Measurements from ENCODE around the gene FLNB. TPM values are rescaled to one million over a fixed set of nuclear protein-coding genes. Genes with fewer than 3 reads are reported as not detected.

The FLNB gene
- total and polyA plus RNA-seq, 10 of the 15 experiments (the other 5 are each of a cell fraction or from before 2014, with no cell fraction given): 13.6 to 51.8 (median 26.4) TPM

- CTCF ChIA-PET: no interaction called here
Observed at GRCh38 chr3:57972531-57973111, 35.6 kb upstream of the FLNB start.

GRCh38 chr3:57973715-57974477, 34.3 kb upstream of the FLNB start:
- ChIA-PET RAD21 (ENCODE audit: unreplicated experiment) (interaction anchor here (1.1 kb wide), 1 partner anchor 10 kb away, joined by 3 read pairs; no protein-coding TSS in a partner anchor), CTCF (interaction anchor here (0.6 to 1.6 kb wide), 2 partner anchors 11 to 12 kb away, joined by 3 to 7 read pairs; no protein-coding TSS in a partner anchor), SMC1A (ENCODE audit: uncharacterized antibody, unreplicated experiment) (interaction anchor here (0.5 to 2.7 kb wide), 3 partner anchors 9 to 149 kb away, joined by 4 to 12 read pairs (median 4); no protein-coding TSS in a partner anchor), POLR2A (no interaction called here)
- WGBS (ENCODE audit: insufficient coverage, insufficient replicate concordance, low lambda C conversion rate, missing lambda C conversion rate): 63% methylated on average over 13 of the region's 13 CpGs
- Histone ChIP-seq H3K4me3 (no peak overlapping the region), H3K9me3 (replicated peaks; ENCODE audit: control insufficient read depth, insufficient read depth, low read length) (no peaks in the 10 kb centered on the region), H3K36me3 (ENCODE audit: control insufficient read depth in 2 of 2, insufficient read depth in 2 of 2, low read length in 1 of 2) (no peaks in the 10 kb centered on the region), H3K27me3 (replicated peaks in 1 of 2; ENCODE audit: control insufficient read depth in 2 of 2, insufficient read depth in 2 of 2, low read length in 1 of 2) (no peaks in the 10 kb centered on the region), H4K20me1 (ENCODE audit: control insufficient read depth, insufficient read depth) (no peaks in the 10 kb centered on the region), H3K27ac (ENCODE audit: control insufficient read depth, insufficient read depth) (no peak overlapping the region), H3K4me2 (ENCODE audit: control insufficient read depth, insufficient read depth) (no peak overlapping the region), H3K9ac (ENCODE audit: control insufficient read depth, insufficient read depth, low read length) (no peak overlapping the region), H3K79me2 (ENCODE audit: control insufficient read depth, insufficient read depth, low read length) (no peaks in the 10 kb centered on the region), H2AFZ (ENCODE audit: control insufficient read depth, low read depth, low read length) (no peak overlapping the region), H3K4me1 (ENCODE audit: control insufficient read depth, insufficient read depth, low read length) (no peaks in the 10 kb centered on the region)
- intact Hi-C loops (cut with micrococcal nuclease; ENCODE audit: unreplicated experiment): no loop called here
- no peak for DNase-seq (ENCODE audit: low read depth, low spot score)
- TF ChIP-seq SREBF1 (IDR thresholded peaks at IDR 0.05; ENCODE audit: low read length): no peak
- TF ChIP-seq CREM (IDR thresholded peaks at IDR 0.05; ENCODE audit: low read depth): no peak
- TF ChIP-seq, protein P1, sequence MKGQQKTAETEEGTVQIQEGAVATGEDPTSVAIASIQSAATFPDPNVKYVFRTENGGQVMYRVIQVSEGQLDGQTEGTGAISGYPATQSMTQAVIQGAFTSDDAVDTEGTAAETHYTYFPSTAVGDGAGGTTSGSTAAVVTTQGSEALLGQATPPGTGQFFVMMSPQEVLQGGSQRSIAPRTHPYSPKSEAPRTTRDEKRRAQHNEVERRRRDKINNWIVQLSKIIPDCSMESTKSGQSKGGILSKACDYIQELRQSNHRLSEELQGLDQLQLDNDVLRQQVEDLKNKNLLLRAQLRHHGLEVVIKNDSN (IDR thresholded peaks at IDR 0.05; ENCODE audit: borderline replicate concordance, extremely low read length, insufficient read depth, low read depth, low read length): no peak
- no peak for TF ChIP-seq SRF (IDR thresholded peaks at IDR 0.05; ENCODE audit: low read depth in 2 of 2, low read length in 2 of 2)
- no peak for TF ChIP-seq NFIC (IDR thresholded peaks at IDR 0.05; ENCODE audit: low read depth, low read length)
- no peak for FAIRE-seq
- in situ Hi-C loops (cut with MboI): no loop called here
- no TSS peak for BruUV-seq (replicated peaks)
- ATAC-seq: no peak

More at GRCh38 chr3:57972531-57973111, 35.6 kb upstream of the FLNB start:
- H3K36me3 ChIP-seq (ENCODE audit: control insufficient read depth in 2 of 2, insufficient read depth in 2 of 2, low read length in 1 of 2): no peaks in the 10 kb centered on the region
- in situ Hi-C loops (cut with MboI) (no loop called here), intact Hi-C loops (cut with micrococcal nuclease; ENCODE audit: unreplicated experiment) (no loop called here)
- TF ChIP-seq, protein P2, sequence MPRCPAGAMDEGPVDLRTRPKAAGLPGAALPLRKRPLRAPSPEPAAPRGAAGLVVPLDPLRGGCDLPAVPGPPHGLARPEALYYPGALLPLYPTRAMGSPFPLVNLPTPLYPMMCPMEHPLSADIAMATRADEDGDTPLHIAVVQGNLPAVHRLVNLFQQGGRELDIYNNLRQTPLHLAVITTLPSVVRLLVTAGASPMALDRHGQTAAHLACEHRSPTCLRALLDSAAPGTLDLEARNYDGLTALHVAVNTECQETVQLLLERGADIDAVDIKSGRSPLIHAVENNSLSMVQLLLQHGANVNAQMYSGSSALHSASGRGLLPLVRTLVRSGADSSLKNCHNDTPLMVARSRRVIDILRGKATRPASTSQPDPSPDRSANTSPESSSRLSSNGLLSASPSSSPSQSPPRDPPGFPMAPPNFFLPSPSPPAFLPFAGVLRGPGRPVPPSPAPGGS (IDR thresholded peaks at IDR 0.05; ENCODE audit: borderline replicate concordance, insufficient read depth, low read depth, low read length, poor library complexity, severe bottlenecking): no peak
- no peaks in the 10 kb centered on the region for H3K79me2 ChIP-seq (ENCODE audit: control insufficient read depth, insufficient read depth, low read length)
- no peak overlapping the region for H3K4me3 ChIP-seq
- H3K9ac ChIP-seq (ENCODE audit: control insufficient read depth, insufficient read depth, low read length): no peak overlapping the region
- H3K4me1 ChIP-seq (ENCODE audit: control insufficient read depth, insufficient read depth, low read length): no peaks in the 10 kb centered on the region
- ChIA-PET SMC1A (ENCODE audit: uncharacterized antibody, unreplicated experiment) (interaction anchor here (0.9 to 2.7 kb wide), 2 partner anchors 11 kb away, joined by 3 to 12 read pairs; no protein-coding TSS in a partner anchor), RAD21 (ENCODE audit: unreplicated experiment) (interaction anchor here (1.1 to 1.4 kb wide), 2 partner anchors 10 to 205 kb away, joined by 3 to 4 read pairs; no protein-coding TSS in a partner anchor), POLR2A (no interaction called here)
- ATAC-seq (no peak; the same call in 2 of the 3 replicates), DNase-seq (ENCODE audit: low read depth, low spot score) (no peak), FAIRE-seq (no peak)
- no peaks in the 10 kb centered on the region for H3K27me3 ChIP-seq (replicated peaks in 1 of 2; ENCODE audit: control insufficient read depth in 2 of 2, insufficient read depth in 2 of 2, low read length in 1 of 2)
- 48% methylated on average over 9 of the region's 9 CpGs for WGBS (ENCODE audit: insufficient coverage, insufficient replicate concordance, low lambda C conversion rate, missing lambda C conversion rate)
- no peak overlapping the region for H3K27ac ChIP-seq (ENCODE audit: control insufficient read depth, insufficient read depth)
- H4K20me1 ChIP-seq (ENCODE audit: control insufficient read depth, insufficient read depth): no peaks in the 10 kb centered on the region
- no TSS peak for BruUV-seq (replicated peaks)
- H2AFZ ChIP-seq (ENCODE audit: control insufficient read depth, low read depth, low read length): no peak overlapping the region
- no peak overlapping the region for H3K4me2 ChIP-seq (ENCODE audit: control insufficient read depth, insufficient read depth)
- H3K9me3 ChIP-seq (replicated peaks; ENCODE audit: control insufficient read depth, insufficient read depth, low read length): no peaks in the 10 kb centered on the region

Measured in GM12878 (cell line).